PC-9 (cell line): ENCODE results near the gene PDIA4. TPM values are rescaled to one million over a fixed set of nuclear protein-coding genes. Genes with fewer than 3 reads are reported as not detected.
"Not testable (repeated sequence)": the region's sequence is repeated elsewhere in the genome, so short reads cannot be mapped to it uniquely, and the experiment has no call there.

Experiments used
- BruUV-seq: library from RNA; stranded (reverse); fragments of 400-500 nt; replicated peaks from 2 replicates; lab custom pipeline; 2021; lab: Mats Ljungman, UMichigan
- CTCF ChIA-PET: fragments of 300-600 bp; sonication (Branson Sonifier 250); formaldehyde crosslinking; loops from one replicate; lab custom pipeline; 2022; ENCODE audit warnings: antibody characterized with exemption; lab: Charles Lee
- POLR2A ChIA-PET: fragments of 300-600 bp; sonication (Branson Sonifier 250); formaldehyde crosslinking; loops from one replicate; lab custom pipeline; 2022; ENCODE audit warnings: antibody characterized with exemption; ENCODE audit not compliant: unreplicated experiment; lab: Charles Lee
- DNase-seq, 2 experiments: peaks; one replicate each; pipeline versions ENCODE4 v3.0.0 to v3.0.0-alpha.2; 2015 to 2022; ENCODE audit warnings: mixed read lengths in 1 of 2
- H2AFZ ChIP-seq: fragments of 200-600 bp; sonication (generic); 2 replicates; pipeline ENCODE4 v1.8.1; 2017; ENCODE audit warnings: antibody characterized with exemption
- H3F3A ChIP-seq: fragments of 200-600 bp; sonication (generic); 2 replicates; pipeline ENCODE4 v1.8.1; 2017; ENCODE audit warnings: antibody characterized with exemption, mild to moderate bottlenecking, low read depth; ENCODE audit not compliant: insufficient read depth
- H3K27ac ChIP-seq: fragments of 200-600 bp; sonication (generic); 2 replicates; pipeline ENCODE4 v1.6.1; 2016; ENCODE audit warnings: mixed run types
- H3K27me3 ChIP-seq: fragments of 200-600 bp; sonication (generic); 2 replicates; pipeline ENCODE4 v1.6.1; 2016; ENCODE audit warnings: low read depth, mixed run types; ENCODE audit not compliant: insufficient read depth
- H3K36me3 ChIP-seq: fragments of 200-600 bp; sonication (generic); 2 replicates; pipeline ENCODE4 v1.6.1; 2016; ENCODE audit warnings: low read depth, mixed run types
- H3K4me1 ChIP-seq: fragments of 200-600 bp; sonication (generic); replicated peaks from 2 replicates; pipeline ENCODE4 v1.6.1; 2016; ENCODE audit warnings: mixed run types; ENCODE audit not compliant: insufficient read depth
- H3K4me2 ChIP-seq: fragments of 200-600 bp; sonication (generic); 2 replicates; pipeline ENCODE4 v1.6.1; 2017; ENCODE audit warnings: mixed run types
- H3K4me3 ChIP-seq: fragments of 200-600 bp; sonication (generic); 2 replicates; pipeline ENCODE4 v1.6.1; 2016; ENCODE audit warnings: mixed run types
- H3K79me2 ChIP-seq: fragments of 200-600 bp; sonication (generic); 2 replicates; pipeline ENCODE4 v1.6.1; 2017; ENCODE audit warnings: low read depth, mixed run types
- H3K9me2 ChIP-seq: fragments of 200-600 bp; sonication (generic); 2 replicates; pipeline ENCODE4 v1.8.1; 2017; ENCODE audit warnings: mild to moderate bottlenecking; ENCODE audit not compliant: insufficient read depth
- H3K9me3 ChIP-seq: fragments of 200-600 bp; sonication (generic); 2 replicates; pipeline ENCODE4 v1.8.1; 2016; ENCODE audit warnings: low read depth; ENCODE audit not compliant: insufficient read depth
- H4K20me1 ChIP-seq: fragments of 200-600 bp; sonication (generic); 2 replicates; pipeline ENCODE4 v1.8.1; 2017; ENCODE audit not compliant: insufficient read depth
- EZH2 ChIP-seq: fragments of 200-600 bp; sonication (generic); IDR thresholded peaks from 2 replicates; pipeline ENCODE4 v1.8.0; 2017; ENCODE audit warnings: antibody characterized with exemption, low read depth
- intact Hi-C: fragments of 100-400 bp; cut with micrococcal nuclease; formaldehyde crosslinking; loops from one replicate; pipeline ENCODE4 v1.10.0; 2022; ENCODE audit not compliant: unreplicated experiment
- total RNA-seq: library from RNA; stranded (reverse); gene quantifications from 2 replicates; pipeline ENCODE4 v1.2.3, GENCODE V29; 2021
- TF ChIP-seq, protein P1 (sequence below): fragments of 200-600 bp; sonication (generic); conservative IDR thresholded peaks from 2 replicates; pipeline ENCODE4 v1.6.1; 2017; ENCODE audit warnings: mixed run types, antibody characterized with exemption, mild to moderate bottlenecking, moderate library complexity

The PDIA4 gene
- total RNA-seq, 1 experiment from 2014 or later = 221 TPM

DNA sequence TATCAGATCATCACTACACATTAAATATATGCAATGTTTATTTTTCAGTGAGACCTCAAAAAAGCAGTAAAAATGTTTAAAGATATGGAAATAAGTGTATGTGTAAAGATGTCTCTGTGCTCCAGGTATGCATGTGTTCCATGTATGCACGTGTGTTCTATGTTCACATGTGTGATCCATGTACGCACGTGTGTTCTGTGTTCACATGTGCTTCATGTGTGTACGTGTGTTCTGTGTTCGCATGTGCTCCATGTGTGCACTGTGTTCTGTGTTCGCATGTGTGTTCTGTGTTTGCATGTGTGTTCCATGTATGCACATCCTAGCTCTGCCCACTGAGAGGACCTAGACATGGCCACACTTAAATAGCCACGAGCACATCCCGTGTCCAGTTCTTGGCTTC lies 15.6 kb upstream of the PDIA4 start:
- Histone ChIP-seq H4K20me1 (no peaks in the 10 kb centered on the region), H3K27ac (no peak overlapping the region), H3K4me2 (no peak overlapping the region), H2AFZ (no peak overlapping the region), H3K9me2 (no peaks in the 10 kb centered on the region), H3K4me1 (no peaks in the 10 kb centered on the region), H3F3A (no peaks in the 10 kb centered on the region), H3K27me3 (no peaks in the 10 kb centered on the region), H3K36me3 (no peaks in the 10 kb centered on the region), H3K79me2 (no peaks in the 10 kb centered on the region), H3K4me3 (no peak overlapping the region), H3K9me3 (0 out of 2 replicates have a peak, but pooled peaks cover under 1% of the 10 kb centered on the region)
- POLR2A ChIA-PET = no interaction called here
- no TSS peak for BruUV-seq
- CTCF ChIA-PET = no interaction called here
- intact Hi-C loops = no loop called here
- DNase-seq = no peak
- no peak for TF ChIP-seq EZH2
- TF ChIP-seq, protein P1, sequence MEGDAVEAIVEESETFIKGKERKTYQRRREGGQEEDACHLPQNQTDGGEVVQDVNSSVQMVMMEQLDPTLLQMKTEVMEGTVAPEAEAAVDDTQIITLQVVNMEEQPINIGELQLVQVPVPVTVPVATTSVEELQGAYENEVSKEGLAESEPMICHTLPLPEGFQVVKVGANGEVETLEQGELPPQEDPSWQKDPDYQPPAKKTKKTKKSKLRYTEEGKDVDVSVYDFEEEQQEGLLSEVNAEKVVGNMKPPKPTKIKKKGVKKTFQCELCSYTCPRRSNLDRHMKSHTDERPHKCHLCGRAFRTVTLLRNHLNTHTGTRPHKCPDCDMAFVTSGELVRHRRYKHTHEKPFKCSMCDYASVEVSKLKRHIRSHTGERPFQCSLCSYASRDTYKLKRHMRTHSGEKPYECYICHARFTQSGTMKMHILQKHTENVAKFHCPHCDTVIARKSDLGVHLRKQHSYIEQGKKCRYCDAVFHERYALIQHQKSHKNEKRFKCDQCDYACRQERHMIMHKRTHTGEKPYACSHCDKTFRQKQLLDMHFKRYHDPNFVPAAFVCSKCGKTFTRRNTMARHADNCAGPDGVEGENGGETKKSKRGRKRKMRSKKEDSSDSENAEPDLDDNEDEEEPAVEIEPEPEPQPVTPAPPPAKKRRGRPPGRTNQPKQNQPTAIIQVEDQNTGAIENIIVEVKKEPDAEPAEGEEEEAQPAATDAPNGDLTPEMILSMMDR = no peak

DNA sequence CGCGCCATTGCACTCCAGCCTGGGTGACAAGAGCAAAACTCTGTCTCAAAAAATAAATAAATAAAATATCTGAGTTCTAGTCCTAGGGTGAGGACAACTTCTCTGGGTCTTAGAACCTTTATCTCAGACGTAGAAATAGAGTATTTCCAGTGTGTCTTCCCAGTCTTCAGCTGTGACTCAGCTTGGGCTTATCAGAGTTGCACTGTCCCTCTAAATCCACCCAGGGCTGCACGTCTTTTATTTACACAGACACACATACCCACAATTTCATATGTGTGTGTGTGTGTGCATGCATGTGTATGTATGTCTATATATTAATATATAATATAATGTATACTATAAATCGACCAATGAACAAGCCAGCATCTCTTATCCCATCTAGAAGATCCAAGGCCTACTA lies 13.0 kb upstream of the PDIA4 start:
- Histone ChIP-seq H3K9me2 (no peaks in the 10 kb centered on the region), H3K4me1 (no peaks in the 10 kb centered on the region), H3K9me3 (no peaks in the 10 kb centered on the region), H4K20me1 (no peaks in the 10 kb centered on the region), H3K4me2 (no peak overlapping the region), H3K27ac (no peak overlapping the region), H3K27me3 (no peaks in the 10 kb centered on the region), H3F3A (no peaks in the 10 kb centered on the region), H3K4me3 (no peak overlapping the region), H3K79me2 (no peaks in the 10 kb centered on the region), H2AFZ (no peak overlapping the region), H3K36me3 (no peaks in the 10 kb centered on the region)
- intact Hi-C loops = no loop called here
- CTCF ChIA-PET = no interaction called here
- TF ChIP-seq, protein P1 = no peak
- TF ChIP-seq EZH2 = no peak
- no TSS peak for BruUV-seq
- DNase-seq = no peak
- POLR2A ChIA-PET = no interaction called here

DNA sequence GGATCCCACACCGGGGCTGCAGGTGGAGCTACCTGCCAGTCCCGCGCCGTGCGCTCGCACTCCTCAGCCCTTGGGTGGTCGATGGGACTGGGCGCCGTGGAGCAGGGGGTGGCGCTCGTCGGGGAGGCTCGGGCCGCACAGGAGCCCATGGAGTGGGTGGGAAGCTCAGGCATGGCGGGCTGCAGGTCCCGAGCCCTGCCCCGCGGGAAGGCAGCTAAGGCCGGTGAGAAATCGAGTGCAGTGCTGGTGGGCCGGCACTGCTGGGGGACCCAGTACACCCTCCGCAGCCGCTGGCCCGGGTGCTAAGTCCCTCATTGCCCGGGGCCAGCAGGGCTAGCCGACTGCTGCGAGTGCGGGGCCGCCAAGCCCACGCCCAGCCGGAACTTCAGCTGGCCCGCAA lies 10.3 kb upstream of the PDIA4 start:
- POLR2A ChIA-PET, H3K27ac ChIP-seq, H2AFZ ChIP-seq, H3K4me1 ChIP-seq, CTCF ChIA-PET, BruUV-seq, intact Hi-C loops, H3K4me2 ChIP-seq, H3K36me3 ChIP-seq, H3K9me2 ChIP-seq, H4K20me1 ChIP-seq, DNase-seq, H3K79me2 ChIP-seq, H3K4me3 ChIP-seq, H3K27me3 ChIP-seq, H3F3A ChIP-seq, H3K9me3 ChIP-seq: not testable (repeated sequence)

DNA sequence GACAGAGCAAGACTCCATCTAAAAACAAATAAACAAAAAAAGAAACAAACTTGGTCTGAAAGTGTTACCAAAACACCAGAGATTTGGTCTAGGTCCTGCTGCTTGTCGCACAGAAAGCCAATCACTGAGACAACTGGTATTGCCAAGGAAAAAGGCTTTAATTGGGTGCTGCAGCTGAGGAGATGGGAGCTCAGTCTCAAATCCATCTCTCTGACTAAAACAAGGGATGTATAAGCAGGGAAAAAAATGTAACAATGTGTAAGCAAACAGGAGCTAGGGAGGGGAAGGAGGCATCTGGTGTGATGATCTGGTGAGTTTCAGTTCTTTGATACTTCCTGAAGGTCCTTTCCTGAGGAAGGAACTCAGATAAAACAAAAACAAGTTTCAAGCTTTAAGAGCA lies 8.4 kb upstream of the PDIA4 start:
- Histone ChIP-seq H3K4me2 (no peak overlapping the region), H3K79me2 (no peaks in the 10 kb centered on the region), H3F3A (no peaks in the 10 kb centered on the region), H3K36me3 (no peaks in the 10 kb centered on the region), H4K20me1 (no peaks in the 10 kb centered on the region), H3K27ac (no peak overlapping the region), H2AFZ (no peak overlapping the region), H3K4me3 (no peak overlapping the region), H3K27me3 (no peaks in the 10 kb centered on the region), H3K4me1 (no peaks in the 10 kb centered on the region), H3K9me2 (no peaks in the 10 kb centered on the region), H3K9me3 (no peaks in the 10 kb centered on the region)
- ChIA-PET POLR2A (no interaction called here), CTCF (no interaction called here)
- intact Hi-C loops = no loop called here
- no TSS peak for BruUV-seq
- no peak for DNase-seq
- TF ChIP-seq, protein P1 = no peak
- no peak for TF ChIP-seq EZH2
